Neural progenitor cell (in vitro differentiated cells): ENCODE data around the gene TRPV5.
"Not testable (repeated sequence)": the region's sequence is repeated elsewhere in the genome, so short reads cannot be mapped to it uniquely, and the experiment has no call there.

Experiments
- EZH2 ChIP-seq: fragments of 200-600 bp; sonication (generic); IDR thresholded peaks from 2 replicates; pipeline ENCODE4 v1.6.1; 2017; ENCODE audit warnings: antibody characterized with exemption, mild to moderate bottlenecking, moderate library complexity
- TF ChIP-seq, protein P1 (sequence below): fragments of 200-600 bp; sonication (generic); IDR thresholded peaks from 2 replicates; pipeline ENCODE4 v1.5.1; 2017; ENCODE audit warnings: antibody characterized with exemption, mild to moderate bottlenecking

DNA sequence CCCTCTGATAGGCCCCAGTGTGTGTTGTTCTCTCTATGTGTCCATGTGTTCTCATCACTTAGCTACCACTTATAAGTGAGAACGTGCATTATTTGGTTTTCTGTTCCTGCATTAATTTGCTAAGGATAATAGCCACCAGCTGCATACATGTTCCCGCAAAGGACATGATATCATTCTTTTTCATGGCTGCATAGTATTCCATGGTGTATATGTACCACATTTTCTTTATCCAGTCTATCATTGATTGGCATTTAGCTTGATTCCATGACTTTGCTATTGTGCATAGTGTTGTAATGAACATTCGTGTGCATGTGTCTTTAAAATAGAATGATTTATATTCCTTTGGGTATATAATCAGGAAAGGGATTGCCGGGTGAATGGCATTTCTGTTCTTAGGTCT lies 44.9 kb upstream of the TRPV5 start:
- TF ChIP-seq, protein P1, sequence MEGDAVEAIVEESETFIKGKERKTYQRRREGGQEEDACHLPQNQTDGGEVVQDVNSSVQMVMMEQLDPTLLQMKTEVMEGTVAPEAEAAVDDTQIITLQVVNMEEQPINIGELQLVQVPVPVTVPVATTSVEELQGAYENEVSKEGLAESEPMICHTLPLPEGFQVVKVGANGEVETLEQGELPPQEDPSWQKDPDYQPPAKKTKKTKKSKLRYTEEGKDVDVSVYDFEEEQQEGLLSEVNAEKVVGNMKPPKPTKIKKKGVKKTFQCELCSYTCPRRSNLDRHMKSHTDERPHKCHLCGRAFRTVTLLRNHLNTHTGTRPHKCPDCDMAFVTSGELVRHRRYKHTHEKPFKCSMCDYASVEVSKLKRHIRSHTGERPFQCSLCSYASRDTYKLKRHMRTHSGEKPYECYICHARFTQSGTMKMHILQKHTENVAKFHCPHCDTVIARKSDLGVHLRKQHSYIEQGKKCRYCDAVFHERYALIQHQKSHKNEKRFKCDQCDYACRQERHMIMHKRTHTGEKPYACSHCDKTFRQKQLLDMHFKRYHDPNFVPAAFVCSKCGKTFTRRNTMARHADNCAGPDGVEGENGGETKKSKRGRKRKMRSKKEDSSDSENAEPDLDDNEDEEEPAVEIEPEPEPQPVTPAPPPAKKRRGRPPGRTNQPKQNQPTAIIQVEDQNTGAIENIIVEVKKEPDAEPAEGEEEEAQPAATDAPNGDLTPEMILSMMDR = not testable (repeated sequence)
- not testable (repeated sequence) for TF ChIP-seq EZH2
